Stimulated activated CD4-positive, alpha-beta T cell treated with anti-CD3 and anti-CD28 coated beads, Interleukin-12 subunit alpha, Interleukin-12 subunit beta, amount 100 ng/mL, for 4 hours (primary cell): Measurements from ENCODE around the gene USB1.
A peak's percentile ranks its signal among the peaks of the same experiment; 100 is the strongest.

Experiments
- DNase-seq: peaks from one replicate; pipeline ENCODE4 v3.0.0-alpha.2; 2020

Gene USB1

DNA sequence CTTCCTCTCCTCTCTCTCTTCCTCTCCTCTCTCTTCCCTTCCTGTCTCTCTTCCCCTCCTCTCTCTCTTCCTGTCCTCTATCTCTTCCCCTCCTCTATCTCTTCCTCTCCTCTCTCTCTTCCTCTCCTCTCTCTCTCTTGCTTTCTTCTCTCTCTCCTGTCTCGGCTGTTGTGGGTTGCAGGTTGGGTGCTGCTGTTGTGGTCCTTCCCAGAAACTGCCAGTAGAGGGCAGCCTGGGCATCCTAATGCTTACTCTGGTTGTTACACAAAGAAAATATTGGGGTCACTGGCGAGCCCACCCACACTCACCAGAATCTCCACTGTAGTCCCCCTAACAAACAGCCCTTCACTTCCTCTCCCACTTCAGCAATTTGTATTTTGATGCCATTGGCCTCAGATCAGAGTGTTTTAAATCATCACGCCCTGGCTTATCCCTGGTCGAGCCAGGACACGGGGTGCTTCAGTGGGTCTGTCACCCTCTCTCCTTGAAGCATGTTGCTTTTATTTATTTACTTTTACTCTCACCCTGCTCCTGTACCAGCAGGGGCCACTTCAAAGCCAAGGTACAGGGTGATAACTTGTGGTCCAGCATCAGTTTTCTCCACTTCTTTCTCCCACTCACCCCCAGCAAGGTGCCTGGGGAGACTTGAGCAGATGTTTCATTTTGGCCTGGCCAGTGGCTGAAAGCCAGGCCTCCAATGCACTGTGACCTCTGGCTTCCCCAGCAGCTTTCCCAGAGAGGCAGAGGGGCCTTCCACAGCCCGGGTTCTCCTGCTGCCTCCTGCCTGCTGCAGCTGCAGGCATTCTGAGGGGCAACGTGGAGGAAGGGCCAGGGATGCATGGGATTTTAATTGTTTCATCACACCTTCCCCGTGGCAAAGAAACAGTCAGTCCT is 19.7 kb downstream of the USB1 start:
- peak; percentile 50 for DNase-seq

DNA sequence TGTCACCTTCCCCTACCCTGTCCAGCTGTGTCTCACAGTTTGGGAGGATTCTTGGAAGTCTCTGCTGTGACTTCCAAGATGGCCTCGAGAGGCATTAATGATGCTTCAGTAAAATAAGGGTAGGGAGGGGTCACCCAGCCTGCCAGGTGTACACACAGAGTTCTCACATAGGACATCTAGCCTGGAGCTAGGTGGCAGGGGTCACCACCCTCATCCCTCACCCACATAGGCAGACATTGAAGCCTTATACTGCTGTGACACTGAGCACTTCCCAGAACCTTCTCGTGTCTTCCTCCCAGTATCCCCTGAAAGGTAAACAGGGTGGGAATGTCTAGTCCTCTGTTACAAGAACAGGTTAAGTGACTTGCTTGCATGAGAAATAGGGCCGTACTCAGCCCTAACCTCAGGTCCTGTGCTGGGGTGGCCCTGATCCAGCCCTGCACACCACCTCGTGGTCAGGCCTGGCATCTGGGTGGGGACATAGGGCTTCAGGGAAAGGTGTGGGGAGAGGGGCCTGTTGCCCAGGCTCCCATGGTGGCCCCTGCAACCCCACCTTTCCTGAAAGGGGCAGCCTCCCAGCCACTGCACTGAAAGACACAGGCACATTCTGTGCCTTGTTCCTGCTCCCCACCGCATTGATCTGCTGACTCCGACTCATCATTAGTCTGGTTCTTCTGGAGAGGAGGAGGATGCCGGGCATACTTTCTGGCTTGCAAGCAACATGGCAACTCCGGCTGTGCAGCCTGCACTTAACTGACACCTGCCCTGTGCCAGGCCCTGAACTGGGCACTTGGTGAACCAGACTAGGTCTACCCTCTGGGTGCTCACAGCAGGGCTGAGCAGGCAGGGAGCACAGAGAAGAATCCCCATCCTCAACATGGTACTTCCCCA is 20.7 kb downstream of the USB1 start:
- DNase-seq, result no peak

DNA sequence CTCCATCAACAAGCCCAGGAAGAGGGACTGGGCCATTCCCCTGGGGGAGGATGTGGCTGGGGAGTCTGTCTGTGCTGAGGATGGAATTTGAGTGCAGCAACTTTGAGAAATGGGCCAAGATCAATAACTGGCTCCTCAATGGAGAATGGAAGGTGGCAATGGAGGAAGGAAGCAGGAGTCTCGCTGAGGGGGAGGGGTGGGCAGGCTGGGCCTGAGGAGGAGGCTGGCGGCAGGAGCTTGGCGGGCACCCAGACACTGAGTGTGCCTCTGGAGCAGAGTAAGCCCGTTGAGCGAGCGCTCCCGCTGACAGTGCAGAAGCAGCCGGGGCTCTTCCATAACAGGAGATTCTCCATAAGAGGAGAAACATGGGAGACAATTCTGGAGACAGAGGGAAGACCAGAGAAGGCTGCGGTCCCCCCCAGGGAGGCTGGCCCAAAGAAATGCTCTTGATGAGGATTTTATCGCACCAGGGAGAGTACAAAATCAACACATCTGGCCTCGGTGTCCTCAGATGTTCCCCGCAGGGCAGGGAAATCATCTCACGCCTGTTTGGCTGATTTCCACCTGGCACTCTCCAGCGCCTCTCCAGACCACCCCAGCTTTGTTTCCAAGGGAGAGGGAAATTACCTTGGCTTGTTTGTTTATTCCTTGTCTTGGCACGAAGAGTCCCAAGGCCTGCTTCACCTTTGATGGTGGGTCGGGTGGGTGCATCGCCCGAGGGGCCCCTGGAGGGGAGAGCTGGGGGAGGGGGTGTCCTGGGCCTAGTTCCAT is 21.6 kb downstream of the USB1 start:
- no peak for DNase-seq

DNA sequence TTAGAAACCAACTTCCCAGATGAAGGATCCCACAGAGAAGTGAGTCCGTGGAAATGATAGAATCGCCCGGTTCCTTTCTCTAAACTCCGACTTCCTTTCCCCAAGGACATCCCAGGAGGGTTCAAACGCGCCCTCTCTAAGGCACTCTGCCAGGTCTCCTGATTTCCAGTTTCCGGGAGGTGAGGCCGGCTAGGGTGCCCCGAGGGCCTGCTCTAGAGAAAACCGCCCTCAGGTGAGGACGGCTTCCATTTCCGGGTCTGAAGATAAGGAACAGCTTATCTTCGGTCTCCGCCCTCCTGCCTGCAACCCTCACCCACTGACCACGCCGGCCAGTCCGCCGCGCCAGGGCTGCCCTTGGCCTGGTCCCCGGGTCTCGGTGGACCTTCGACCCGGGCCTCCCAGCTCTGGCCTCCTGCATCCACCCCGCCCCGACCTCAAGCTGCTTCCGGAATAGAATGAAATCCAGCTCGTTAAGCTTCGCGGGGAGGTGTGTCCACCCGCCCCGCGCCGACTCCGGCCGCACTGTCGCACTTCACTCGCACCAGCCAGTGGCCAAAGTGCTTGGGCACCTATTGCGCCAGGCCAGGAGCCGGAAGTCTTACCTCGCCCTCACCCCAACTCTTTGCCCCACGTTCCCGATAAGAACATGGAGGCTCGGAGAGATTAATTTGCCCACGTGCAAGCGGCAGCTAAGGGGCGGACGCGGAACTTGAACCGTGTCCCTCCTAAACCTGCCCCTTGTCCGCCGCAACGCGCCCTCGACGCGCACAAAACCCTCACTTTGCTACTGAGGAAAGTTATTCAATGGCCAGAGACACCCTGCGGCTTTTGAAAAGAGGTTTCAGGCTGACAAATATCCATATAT is 23.5 kb downstream of the USB1 start:
- peak; percentile 11 for DNase-seq

DNA sequence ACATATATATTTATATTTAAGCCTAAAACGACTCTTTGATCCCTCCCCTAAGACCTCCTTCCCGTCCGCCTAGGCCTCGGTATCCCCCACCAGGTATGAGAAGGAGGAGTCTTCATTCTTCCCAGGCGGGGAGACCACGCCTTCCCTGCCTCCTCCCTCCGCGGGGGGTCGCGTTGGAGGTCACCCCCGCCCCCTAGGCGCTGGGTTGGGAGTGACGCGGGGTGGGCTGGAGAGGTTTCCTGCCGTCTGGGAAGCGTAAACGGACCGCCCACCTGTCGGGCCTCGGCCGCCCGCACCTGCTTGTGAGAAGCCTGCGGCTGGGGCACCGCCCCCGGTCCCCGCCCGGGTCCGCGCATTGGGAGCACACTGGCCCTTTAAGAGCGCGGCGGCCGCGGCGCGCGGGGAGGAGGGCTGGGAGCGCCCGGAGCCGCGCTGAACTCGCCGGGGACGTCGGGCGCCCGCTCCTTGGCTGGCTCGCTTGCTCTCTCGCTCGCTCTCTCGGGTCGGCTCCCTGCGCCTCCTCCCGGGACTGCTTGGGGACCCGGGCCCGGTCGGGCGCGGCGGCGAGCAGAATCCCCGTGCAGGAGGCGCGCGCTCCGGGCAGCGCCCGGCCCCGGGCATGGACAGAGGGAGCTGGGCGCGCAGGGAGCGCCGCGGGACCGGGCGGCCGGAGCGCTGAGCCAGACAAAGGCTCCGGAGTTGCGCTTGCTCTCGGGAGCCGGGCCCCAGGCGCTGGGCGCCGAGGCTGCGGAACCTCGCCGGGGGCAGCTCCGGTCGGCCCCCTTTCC is 24.3 kb downstream of the USB1 start, which contains the start of gene MMP15:
TSS of gene MMP15 (plus strand) at position 404 of the 788 bp plus-strand sequence. CDS start 597 bp downstream, outside the sequence.
- DNase-seq, result peak; percentile 67

DNA sequence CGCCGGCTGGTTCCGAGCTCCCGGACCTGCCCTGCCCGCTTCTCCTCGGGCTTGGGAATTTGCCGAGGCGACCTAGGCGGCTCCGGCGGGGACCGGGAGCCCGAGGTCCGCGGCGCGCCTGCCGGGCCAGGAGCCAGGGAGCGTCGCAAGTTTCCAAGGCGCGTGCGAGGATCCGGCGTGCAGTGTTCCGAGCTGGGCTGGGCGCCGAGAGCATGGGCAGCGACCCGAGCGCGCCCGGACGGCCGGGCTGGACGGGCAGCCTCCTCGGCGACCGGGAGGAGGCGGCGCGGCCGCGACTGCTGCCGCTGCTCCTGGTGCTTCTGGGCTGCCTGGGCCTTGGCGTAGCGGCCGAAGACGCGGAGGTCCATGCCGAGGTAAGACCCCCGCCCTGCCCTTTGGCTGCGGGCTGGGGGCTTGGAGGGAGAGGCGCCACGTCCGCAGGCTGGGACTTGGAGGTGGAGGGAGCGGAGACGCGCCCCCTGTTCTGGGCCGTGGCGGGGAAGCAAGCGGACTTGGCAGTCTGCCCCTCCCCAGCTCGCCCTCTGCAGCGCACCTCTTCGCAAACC is 25.0 kb downstream of the USB1 start:
- peak; percentile 21 for DNase-seq

DNA sequence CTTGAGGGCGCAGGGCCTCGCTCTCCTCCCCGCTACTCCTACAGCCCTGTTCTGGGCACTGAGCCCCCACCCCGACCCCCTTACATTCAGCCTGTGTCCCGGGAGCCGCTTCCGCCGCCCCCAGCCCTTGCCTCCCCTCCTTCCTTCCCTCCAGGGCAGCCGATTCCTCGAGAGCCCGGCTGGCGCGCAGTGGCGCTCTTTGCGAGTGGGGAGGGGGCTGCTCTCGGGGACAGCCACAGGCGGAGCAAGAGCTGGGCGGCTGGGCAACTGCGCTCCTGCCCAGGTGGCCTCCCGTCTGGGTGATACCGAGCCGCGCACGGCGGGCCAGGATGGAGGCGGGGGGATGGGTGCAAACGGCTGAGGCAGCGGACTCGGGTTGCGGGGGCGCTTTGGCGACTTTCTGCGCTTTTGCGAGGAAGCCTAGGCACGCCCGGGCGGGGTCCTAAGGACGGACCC is 25.5 kb downstream of the USB1 start:
- no peak for DNase-seq

DNA sequence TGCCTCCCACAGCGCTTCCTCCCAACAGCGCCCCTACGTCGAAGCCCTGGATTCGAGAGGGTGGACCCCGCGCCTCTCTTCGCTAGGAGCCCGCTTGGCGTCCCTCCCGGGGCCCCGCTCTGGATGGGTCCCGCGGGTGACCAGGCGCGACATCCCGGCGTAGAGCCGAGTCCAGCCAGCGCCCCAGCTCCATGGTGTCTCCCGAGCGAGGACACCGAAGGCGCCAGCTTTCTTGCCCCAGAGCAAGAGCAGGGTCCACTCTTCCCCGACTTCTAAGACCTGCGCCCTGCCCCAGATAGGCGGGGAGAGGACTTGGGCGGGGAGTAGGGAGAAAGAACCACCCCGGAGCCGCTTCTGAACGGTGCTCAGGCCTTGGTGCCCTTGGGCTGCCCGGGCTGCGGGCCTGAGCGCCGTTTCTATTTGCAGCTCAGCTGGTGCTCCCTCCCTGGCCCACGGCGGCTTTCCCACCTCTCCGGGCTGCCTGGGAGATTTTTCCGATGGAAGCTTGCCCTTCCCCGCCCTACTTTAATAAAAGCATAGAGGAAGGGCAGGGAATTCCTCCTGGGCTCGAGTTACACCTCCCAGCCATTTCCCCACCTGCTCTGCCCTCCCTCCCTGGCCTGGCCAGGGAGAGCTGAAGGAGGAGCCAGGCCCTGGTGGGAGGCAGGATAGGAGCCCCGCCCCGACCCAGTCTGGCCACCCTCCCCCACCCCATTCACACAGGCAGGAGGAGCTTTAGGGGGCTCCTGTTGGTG is 26.1 kb downstream of the USB1 start:
- DNase-seq, result no peak

DNA sequence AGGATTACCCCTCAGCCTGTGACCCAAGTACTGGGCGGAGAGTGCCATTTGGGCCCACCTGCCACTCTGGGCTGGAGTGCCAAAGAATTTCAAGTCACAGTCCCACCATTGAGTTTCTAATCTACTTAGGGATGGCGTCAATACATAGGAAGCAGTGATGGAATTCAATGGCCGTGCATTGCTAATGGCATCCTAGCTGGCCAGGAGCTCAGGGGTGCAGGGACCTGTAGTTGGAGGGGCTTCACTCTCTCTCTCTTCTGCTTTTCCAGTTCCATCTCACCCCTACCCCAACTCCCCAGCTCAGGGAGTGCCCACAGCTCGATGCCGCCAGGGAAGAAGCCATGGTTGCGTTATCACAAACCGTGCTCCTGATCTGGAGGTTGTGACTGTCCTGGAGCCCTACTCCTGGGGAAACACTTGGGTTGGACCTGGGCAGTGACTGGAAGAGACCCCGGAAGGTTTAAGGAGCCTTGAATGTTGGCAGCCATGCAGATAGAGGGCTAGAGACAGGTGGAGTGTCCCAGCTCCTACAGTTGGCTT is 26.8 kb downstream of the USB1 start:
- no peak for DNase-seq

DNA sequence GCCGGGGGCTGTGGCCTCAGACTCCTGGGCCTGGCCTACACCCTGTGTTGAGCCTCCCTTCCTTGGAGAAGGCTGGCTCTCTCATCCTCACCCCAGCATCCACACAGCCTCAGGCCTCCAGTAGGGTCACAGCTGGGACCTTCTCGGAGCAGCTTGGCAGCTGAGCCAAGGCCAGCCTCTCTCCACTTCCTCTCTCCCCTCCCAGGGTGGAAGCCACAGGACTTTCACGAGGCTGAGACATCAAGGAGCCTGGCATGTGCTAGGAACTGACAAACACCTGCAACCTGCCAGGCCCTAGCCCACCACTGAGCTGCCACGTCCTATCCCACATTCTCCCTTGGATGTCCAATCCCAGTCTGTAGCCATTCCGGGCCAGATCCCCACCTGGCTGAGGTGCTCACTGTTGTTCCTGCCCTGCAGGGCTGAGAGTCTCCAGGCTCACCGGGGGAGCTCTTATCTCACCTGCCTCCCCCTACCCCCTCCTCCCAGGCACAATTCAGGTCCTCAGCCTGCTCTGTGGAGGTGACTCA is 27.4 kb downstream of the USB1 start:
- DNase-seq, result no peak

DNA sequence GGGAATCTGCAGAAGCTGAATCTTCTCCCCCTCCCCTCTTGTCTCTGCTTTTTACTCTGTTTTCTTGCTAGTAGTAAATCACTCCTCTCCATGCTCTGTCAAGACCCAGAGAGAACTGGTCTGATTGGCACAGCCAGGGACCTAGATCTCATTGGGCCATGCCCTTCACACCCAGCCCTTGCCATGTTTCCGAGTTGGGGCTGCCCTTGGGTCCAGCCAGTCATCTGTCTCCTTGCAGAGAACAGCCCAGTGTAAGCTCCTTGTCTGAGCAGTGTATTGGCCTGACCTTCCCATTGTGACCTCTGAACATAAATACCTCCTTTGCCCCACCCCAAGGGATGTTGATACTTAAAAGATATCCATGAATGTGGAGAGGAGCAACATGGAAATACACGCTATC is 28.2 kb downstream of the USB1 start:
- no peak for DNase-seq

DNA sequence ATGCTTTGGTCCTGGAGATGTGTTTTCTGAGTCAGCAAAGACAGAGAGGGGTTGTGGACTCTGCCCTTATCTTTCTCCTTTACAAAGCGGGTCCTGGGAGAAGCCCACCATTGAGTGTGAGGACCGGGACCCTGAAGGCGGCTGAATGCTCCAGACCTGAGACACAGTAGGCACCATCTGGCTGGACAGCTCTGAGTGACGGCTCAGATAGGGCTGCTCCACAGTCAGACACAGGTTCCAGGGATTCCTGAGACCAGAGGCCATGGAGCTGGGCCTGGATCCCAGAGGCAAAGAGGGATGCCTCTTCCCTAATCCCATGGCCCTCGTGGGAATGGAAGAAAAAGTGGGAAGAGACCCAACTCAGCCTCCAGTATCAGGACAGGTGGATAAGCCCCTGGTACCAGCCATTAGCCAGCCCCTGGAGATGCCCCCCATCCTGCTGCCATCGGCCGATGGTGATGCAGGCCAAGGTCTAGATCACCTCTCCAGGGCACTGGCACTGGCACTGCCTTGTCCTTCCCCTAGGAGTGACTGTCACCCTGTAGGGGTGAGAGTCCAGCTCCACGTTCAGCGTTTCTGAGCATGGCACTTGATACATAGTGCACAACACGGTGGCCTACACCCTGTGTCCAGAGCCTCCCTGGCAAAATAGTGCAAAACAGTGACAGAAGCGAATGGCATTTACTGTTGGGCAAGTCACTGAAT is 29.1 kb downstream of the USB1 start:
- no peak for DNase-seq

DNA sequence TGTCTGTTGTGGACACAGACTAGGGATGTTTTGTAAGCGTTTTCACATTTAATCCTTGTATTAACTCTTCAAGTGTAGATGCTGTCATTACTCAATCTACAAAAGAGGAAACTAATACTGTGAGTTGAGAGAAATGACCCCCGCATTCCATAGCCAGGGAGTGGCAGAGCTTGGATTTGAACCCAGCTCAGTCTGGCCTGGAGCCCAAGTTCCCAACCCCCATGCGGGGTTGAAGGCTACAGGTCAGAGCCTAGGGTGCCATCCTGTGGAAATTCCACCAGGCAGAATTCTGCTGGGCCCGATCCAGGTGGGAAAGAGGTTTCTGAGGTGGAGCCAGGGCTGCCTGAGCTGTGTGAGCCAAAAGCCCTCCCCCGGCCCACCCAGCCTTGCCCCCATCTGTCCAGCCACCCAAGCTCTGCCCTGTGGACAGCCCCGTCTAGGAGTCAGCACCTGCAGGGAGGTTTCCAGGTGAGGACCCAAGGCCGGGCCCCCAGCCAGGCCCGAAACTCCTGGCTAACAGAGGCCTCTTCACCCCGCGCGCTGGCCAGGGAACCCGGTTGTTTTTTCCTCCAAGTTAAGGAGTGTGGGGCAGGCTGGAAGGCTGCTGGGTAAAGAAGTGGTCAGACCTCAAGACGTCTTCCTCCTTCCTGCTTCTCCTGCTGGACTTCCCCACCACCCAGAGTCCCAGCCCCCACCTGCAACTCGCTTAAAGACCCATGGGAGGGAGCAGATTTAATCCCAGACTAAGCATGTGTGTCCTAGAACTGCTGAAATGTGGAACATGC is 30.0 kb downstream of the USB1 start:
- DNase-seq, result no peak

DNA sequence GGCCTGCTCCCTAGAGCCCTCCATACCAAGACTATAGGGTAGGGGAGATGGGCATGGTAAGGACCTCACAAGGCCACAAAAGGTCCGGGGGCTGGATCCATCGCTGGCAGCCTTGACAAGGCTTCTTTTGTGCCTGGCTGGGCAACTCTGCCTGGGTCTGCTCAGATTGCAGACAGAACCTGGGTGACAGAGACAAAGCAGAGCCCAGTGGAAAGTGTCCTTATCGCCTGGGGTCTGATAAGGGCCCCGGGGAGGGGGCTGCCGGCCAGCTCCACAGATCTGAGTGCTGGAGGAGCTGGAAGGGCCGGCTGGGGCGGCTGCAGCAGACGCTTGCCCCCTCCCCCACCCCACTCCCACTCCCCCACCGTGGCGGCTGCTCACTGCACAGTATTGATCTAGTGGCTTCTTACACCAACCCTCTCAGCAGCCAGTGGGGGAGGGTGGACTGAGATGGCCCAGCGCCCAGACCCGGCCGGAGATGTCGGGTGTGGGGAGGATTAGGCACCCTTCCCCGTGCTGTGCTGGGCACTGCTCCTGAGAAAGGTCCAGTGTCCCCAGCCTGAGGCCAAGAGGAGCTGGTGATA is 31.6 kb downstream of the USB1 start:
- no peak for DNase-seq

DNA sequence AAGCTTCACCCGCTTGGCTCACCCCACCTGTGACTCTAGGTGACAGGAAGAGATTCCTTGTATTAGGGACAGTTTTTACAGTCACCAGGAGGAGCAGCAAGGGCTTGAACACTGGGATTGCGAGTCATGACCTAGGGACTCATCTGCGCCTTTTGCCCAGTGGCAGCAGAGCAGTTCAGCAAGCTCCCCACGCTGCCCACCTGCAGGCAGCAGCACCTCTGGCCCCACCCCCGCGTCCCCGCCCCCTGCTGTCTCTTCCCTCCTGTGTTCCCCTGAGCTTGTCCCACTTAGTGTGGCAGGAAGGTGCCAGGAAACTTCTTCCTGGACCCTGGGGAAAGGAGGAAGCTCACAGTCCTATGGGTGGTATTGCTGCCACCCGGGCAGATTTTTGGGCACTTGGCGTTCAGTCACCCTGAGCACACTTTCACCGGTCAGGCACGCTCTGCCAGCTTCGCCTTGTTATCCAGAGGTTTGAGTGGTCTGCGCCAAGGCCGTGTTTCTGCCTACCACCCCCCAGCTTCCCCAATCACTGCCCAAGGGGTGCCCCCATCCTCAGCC is 33.0 kb downstream of the USB1 start:
- no peak for DNase-seq

DNA sequence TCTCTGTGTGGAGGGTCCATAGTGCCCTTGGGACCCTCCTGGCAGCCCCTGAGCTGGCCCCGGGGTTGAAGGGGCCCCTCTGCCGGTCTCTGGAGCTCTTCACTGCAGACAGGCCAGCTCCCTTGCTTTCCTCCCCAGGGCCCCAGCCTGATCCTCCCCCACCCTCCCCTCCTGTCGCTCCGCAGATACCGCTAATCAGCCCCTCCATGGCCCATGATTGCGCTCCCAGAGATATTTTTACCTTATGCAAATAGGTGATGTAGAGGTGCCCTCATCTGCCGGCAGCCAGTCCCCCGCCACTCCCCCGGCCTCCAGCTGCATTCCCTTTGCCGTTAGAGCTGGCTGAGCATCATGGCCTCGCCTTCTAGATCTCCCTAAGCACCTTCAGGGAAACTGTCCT is 33.6 kb downstream of the USB1 start:
- no peak for DNase-seq
